Dendritic cell treated with granulocyte-macrophage colony-stimulating factor and Interleukin-4, amounts not matched to agents 40 ng/mL and 50 ng/mL, for 4 days (primary cell): ENCODE data around the gene NINL.
A peak's percentile ranks its signal among the peaks of the same experiment; 100 is the strongest.
"Not testable (repeated sequence)": the region's sequence is repeated elsewhere in the genome, so short reads cannot be mapped to it uniquely, and the experiment has no call there.

ENCODE experiments used
- H3K27ac Mint-ChIP-seq: one replicate; pipeline ENCODE4 v1.8.0; 2022; ENCODE audit warnings: mild to moderate bottlenecking, mixed read lengths
- H3K27me3 Mint-ChIP-seq: one replicate; pipeline ENCODE4 v1.8.0; 2022; ENCODE audit warnings: mild to moderate bottlenecking, mixed read lengths
- H3K36me3 Mint-ChIP-seq: one replicate; pipeline ENCODE4 v1.8.0; 2022; ENCODE audit warnings: low read depth, mixed read lengths
- H3K4me1 Mint-ChIP-seq: one replicate; pipeline ENCODE4 v1.8.0; 2022; ENCODE audit warnings: low read depth, mixed read lengths
- H3K4me3 Mint-ChIP-seq: one replicate; pipeline ENCODE4 v1.8.0; 2022; ENCODE audit warnings: mild to moderate bottlenecking, moderate library complexity, mixed read lengths
- H3K9me3 Mint-ChIP-seq: one replicate; pipeline ENCODE4 v1.8.0; 2022; ENCODE audit warnings: mixed read lengths
- intact Hi-C: fragments of 100-400 bp; cut with micrococcal nuclease; formaldehyde crosslinking; loops from one replicate; pipeline ENCODE4 v1.15.0; 2022

NINL gene

DNA sequence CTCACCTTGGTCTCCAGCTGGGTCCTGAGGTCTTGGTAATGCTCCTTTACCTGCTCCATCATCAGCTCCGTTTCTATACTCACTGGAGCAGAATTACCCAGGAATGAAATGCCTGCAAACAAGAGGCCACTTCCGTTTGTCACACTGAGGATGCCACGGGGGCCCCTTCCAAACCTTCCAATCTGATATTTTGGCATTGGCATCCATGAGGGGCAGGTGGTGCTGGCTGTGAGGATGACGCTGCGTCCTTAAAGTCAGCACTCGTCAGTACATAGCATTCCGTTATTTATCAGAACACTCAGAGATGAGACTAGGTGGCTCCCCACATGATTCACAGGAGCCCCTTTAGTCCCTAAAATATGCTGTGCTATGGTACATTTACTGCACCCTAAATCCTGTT, 105.2 kb downstream of the NINL start:
- H3K36me3 Mint-ChIP-seq = no peaks in the 10 kb centered on the region
- H3K9me3 Mint-ChIP-seq = no peaks in the 10 kb centered on the region
- no peak overlapping the region for H3K4me3 Mint-ChIP-seq
- H3K27me3 Mint-ChIP-seq = peaks cover 13% of the 10 kb centered on the region
- peaks cover 19% of the 10 kb centered on the region for H3K4me1 Mint-ChIP-seq
- no peak overlapping the region for H3K27ac Mint-ChIP-seq
- intact Hi-C loops = no loop called here

DNA sequence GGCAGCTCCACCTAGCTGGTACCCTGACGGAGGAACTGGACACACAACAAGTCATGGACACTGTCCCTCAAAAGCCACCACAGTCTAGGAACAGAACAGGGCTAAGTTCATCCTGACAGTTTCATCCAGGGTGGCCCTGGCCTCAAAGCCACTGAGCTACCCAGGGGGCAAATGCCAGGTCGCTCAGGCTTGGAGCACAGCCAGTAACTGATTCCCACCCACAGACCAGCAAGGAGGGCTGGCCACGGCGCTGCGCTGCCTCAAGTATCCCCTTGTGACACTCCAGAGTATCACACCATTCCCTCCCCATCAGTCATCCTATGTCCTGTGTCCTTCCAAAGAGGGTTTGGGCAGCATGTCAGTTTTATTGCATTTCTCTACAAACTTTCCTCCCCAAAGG, 105.7 kb downstream of the NINL start:
- H3K36me3 Mint-ChIP-seq = no peaks in the 10 kb centered on the region
- intact Hi-C loops = no loop called here
- peaks cover 14% of the 10 kb centered on the region for H3K4me1 Mint-ChIP-seq
- H3K27ac Mint-ChIP-seq = no peak overlapping the region
- peaks cover 10% of the 10 kb centered on the region for H3K27me3 Mint-ChIP-seq
- H3K9me3 Mint-ChIP-seq = no peaks in the 10 kb centered on the region
- no peak overlapping the region for H3K4me3 Mint-ChIP-seq

DNA sequence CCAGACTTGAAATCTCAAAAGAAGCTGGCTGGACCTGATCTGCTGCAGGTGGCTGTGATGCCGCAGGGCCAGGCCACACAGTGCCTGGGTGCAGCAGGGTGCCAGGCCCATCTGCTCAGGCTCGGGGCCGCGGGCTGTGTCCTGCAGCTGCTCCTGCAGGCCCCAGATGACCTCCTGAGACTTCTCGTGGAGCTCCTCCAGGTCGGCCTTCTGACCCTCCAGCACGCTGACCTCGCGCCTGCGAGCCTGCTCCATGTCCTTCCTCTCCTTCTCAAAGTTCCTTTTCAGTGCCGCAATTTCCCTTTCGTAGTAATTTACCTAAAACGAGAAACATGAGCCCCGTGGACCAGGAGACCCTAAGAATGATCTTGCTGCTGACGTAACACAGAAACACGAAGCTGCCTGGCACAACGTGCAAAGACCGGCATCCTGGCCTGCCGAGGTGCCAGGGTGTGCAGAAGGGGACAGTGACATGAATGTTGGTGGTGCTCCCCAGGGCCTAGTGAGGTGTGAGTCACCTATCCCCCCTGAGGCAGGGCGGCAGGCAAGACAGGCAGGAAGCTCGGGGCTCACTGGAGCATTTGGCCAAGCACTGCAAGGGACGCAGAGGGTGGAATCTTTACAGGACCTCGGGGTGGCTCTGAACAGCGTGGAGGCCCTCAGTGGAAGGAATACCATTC, 106.3 kb downstream of the NINL start:
- Mint-ChIP-seq H3K4me3 (no peak overlapping the region), H3K36me3 (no peaks in the 10 kb centered on the region), H3K9me3 (no peaks in the 10 kb centered on the region), H3K27ac (no peak overlapping the region), H3K27me3 (peaks cover 4% of the 10 kb centered on the region), H3K4me1 (peaks cover 10% of the 10 kb centered on the region)
- intact Hi-C loops = no loop called here

DNA sequence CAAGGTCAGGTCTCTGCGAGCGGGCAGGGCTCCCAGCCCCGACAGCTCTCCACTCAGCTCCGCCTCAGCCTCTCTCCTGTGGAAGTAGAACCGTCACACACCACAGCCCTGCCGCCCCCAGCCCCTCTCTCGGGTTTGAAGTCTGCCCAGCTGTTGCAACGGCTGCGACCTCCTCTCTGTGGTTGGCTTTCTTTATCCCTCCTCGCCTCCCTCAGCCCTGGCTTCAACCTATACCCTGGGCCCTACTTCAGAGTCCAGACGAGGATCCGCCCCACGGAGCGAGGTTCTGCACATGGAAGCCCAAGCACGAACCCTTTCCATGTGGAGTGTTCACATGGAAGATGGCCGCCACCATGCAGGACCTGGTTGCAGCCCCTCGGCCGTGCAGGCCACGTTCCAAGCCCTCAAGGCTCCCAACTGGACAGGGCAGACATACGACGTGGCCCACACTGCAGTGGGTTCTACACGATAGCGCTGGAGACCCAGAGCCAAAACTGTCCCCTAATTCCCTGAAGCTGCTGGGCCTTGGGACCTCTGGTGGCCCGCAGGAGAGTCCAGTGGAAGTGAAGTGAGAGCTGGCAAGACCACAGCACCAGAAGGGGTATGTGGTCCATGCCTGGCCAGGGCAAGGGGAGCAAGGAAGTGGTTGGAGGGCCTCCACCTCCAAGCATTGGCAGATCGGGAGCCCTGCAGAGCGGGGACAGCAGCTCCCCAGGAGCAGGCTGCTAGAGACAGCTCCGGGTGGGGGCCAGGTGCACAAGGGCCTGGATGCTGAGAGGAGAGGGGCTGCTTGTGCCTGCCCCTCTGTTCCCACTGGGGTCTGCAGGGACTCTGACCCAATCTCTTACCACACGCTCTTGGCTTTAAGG, 108.1 kb downstream of the NINL start:
- no peaks in the 10 kb centered on the region for H3K27me3 Mint-ChIP-seq
- no peaks in the 10 kb centered on the region for H3K9me3 Mint-ChIP-seq

DNA sequence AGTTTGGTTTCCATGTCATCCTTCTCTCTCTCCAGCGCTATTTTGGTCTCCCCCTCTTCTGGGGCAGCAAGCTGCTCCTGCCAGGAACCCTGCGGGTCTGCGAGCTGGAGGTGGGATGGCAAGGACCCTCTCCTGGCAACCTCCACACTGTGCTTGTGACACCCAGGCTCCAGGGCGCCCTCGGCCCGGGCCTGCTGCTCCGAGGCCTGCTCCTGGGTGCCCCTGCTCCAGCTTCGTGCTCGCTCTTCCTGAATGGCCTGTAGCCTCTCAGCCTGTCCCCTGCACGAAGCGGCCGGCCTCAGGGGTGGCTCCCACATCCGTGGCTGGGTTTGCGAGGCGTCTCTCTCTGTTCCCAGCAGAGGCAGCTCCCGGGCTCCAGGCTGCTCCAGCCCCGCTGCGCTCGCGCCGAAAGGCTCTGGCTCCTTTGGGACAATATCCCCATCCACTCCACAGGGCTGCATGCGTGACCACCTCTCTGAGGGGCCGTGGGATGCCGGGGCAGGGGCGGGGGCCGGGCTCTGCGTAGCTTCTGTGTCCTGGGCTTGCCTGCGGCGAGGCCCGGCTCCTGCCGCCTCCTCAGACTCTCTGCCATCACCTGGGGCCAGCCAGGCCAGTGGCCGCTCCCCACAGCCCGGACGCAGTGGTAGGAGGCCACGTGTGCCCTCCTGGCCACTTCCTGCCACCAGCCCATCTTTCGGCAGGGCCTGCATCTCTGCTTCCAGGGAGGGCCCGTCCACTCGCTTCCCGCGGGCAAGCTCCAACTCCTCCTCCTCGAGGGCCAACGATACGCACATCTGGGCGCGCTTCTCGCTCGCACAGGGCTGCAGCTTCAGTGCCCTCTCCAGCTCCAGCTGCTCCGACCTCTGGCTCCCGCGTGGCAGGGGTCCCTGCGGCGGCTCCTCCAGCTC, 109.0 kb downstream of the NINL start:
- H3K27ac Mint-ChIP-seq = peak overlapping the region; percentile 34

More for the DNA sequence above, 108.1 kb downstream of the NINL start:
- Mint-ChIP-seq H3K4me3 (no peak overlapping the region), H3K4me1 (no peaks in the 10 kb centered on the region), H3K36me3 (no peaks in the 10 kb centered on the region), H3K27ac (peak overlapping the region; percentile 34)
- intact Hi-C loops = no loop called here

DNA sequence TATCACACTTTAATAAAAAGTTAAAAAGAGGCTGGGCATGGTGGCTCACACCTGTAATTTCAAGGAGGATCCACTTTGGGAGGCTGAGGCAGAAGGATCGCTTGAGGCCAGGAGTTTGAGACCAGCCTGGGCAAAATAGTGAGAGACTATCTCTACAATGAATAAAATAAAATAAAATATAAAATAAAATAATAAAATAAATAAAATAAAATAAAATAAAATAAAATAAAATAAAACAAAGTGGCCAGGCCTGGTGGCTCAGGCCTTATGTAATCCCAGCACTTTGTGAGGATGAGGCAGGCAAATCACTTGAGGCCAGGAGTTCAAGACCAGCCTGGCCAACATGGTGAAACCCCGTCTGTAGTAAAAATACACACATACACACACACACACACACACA, 112.0 kb downstream of the NINL start:
- H3K27ac Mint-ChIP-seq, H3K9me3 Mint-ChIP-seq, H3K4me1 Mint-ChIP-seq, H3K4me3 Mint-ChIP-seq, intact Hi-C loops, H3K27me3 Mint-ChIP-seq, H3K36me3 Mint-ChIP-seq: not testable (repeated sequence)

More for the DNA sequence above, 109.0 kb downstream of the NINL start:
- H3K9me3 Mint-ChIP-seq = no peaks in the 10 kb centered on the region
- no peaks in the 10 kb centered on the region for H3K4me1 Mint-ChIP-seq
- H3K4me3 Mint-ChIP-seq = no peak overlapping the region
- intact Hi-C loops = no loop called here
- H3K36me3 Mint-ChIP-seq = no peaks in the 10 kb centered on the region
- H3K27me3 Mint-ChIP-seq = no peaks in the 10 kb centered on the region

DNA sequence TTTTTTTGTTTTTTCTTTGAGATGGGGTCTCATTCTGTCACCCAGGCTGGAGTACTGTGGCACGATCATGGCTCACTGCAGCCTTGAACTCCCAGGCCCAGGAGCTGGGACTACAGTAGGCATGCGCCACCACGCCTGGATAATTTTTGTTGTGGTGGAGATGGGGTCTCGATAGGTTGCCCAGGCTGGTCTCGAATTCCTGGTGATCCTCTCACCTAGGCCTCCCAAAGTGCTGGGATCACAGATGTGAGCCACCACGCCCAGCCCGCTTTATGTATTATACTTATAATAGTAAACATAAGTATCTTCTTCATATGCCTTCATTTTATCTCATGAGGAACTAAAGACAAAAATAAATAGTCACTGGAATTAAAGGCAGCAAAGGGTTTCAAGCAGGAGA, 114.3 kb downstream of the NINL start:
- no peaks in the 10 kb centered on the region for H3K9me3 Mint-ChIP-seq
- intact Hi-C loops = no loop called here
- no peaks in the 10 kb centered on the region for H3K4me1 Mint-ChIP-seq
- no peak overlapping the region for H3K4me3 Mint-ChIP-seq
- H3K27me3 Mint-ChIP-seq = peaks cover 3% of the 10 kb centered on the region
- no peak overlapping the region for H3K27ac Mint-ChIP-seq
- H3K36me3 Mint-ChIP-seq = no peaks in the 10 kb centered on the region

DNA sequence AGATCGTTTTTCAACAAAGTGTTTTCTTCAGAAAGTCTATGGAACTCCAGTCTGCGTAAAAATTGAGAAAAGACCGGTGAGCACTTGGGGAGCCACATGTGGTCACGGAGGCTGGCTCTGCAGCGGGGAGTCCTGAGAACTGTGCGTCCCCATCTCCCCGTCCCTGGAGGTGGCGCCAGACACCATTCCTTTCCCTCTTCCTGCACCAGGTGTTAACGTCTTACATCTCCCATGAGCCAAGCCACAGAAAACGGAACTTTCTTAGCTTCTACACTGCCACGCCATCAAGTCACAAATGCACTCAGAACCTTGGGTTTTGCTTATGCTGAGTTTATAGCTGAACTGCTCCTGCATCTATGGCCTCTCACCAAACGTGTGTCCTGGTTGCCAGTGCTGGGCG, 115.3 kb downstream of the NINL start:
- Mint-ChIP-seq H3K9me3 (no peaks in the 10 kb centered on the region), H3K27me3 (peaks cover 3% of the 10 kb centered on the region), H3K4me3 (no peak overlapping the region), H3K27ac (no peak overlapping the region), H3K36me3 (no peaks in the 10 kb centered on the region), H3K4me1 (peaks cover 6% of the 10 kb centered on the region)
- intact Hi-C loops = no loop called here

DNA sequence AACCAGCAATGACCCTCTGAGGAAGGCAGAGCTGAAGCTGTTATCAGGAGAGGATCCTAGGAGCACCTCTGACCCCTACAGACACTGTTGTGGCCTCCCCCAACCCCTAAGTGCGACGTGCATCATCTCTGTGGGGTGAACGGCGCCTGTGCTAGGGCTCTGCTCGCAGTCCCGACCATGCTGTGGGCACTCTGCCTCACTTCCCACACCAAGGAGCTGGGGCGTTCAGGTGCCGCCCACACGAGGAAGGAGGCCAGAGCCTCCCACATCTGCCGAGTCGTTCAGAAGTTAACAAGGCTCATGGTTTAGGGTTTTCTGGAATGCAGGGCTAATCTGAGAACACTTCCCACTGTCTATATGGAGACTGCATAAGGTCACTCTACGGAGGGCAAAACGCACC, 115.8 kb downstream of the NINL start:
- H3K4me1 Mint-ChIP-seq = peaks cover 10% of the 10 kb centered on the region
- no peak overlapping the region for H3K4me3 Mint-ChIP-seq
- no peak overlapping the region for H3K27ac Mint-ChIP-seq
- H3K27me3 Mint-ChIP-seq = peaks cover 3% of the 10 kb centered on the region
- intact Hi-C loops = loop anchor here (10.0 kb wide), 1 partner anchor 155 kb away; no protein-coding TSS in a partner anchor
- no peaks in the 10 kb centered on the region for H3K36me3 Mint-ChIP-seq
- H3K9me3 Mint-ChIP-seq = no peaks in the 10 kb centered on the region

DNA sequence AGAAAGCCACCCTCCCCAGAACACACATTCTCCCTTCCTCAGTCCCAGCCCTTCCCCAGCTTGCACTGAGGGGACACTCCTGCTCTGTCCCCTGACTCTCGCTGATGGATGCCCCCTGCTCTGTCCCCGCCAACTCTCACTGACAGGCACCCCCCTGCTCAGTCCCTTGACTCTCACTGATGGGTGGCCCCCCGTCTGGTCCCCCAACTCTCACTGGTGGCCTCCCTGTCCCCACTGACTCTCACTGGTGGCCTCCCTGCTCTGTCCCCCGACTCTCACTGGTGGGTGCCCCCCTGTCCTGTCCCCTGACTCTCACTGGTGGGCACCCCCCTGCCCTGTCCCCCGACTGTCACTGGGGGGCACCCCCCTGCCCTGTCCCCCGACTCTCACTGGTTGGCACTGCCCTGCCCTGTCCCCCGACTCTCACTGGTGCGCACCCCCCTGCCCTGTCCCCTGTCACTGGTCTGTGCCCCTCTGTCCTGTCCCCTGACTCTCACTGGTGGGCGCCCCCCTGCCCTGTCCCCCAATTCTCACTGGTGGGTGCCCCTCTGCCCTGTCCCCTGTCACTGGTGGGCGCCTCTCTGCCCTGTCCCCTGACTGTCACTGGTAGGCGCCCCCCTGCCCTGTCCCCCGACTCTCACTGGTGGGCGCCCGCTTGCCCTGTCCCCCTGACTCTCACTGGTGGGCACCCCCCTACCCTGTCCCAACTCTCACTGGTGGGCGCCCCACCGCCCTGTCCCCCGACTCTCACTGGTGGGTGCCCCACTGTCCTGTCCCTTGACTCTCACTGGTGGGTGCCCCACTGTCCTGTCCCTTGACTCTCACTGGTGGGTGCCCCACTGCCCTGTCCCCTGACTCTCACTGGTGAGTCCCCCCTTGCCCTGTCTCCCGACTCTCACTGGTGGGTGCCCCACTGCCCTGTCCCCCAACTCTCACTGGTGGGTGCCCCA, 116.9 kb downstream of the NINL start:
- Mint-ChIP-seq H3K36me3 (no peaks in the 10 kb centered on the region), H3K27ac (peak overlapping the region; percentile 62), H3K9me3 (no peaks in the 10 kb centered on the region), H3K27me3 (peaks cover 3% of the 10 kb centered on the region), H3K4me1 (peaks cover 17% of the 10 kb centered on the region), H3K4me3 (no peak overlapping the region)
- intact Hi-C loops = loop anchor here (10.0 kb wide), 1 partner anchor 154 kb away; no protein-coding TSS in a partner anchor

DNA sequence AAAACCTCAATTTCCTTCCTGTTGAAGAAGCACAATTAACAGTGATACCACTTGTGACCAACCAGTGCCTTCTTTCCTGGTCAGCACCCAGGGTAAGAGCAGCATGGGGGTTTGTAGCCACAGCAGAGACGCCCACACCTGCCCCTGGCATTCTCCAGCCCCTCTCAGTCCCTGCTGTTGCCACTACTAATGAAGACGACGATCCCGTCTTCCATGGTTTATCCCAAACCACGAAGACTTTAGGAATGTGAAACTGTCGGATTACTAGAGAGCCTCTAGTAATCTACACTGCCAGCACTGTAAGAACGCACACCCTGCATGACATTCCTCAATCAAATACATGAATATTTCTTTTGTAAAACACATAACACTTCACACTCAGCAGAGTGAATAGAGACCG, 117.9 kb downstream of the NINL start:
- Mint-ChIP-seq H3K9me3 (no peaks in the 10 kb centered on the region), H3K4me1 (peaks cover 27% of the 10 kb centered on the region), H3K4me3 (no peak overlapping the region), H3K27ac (no peak overlapping the region), H3K36me3 (no peaks in the 10 kb centered on the region), H3K27me3 (peaks cover 3% of the 10 kb centered on the region)
- intact Hi-C loops = loop anchor here (10.0 kb wide), 1 partner anchor 153 kb away; no protein-coding TSS in a partner anchor

DNA sequence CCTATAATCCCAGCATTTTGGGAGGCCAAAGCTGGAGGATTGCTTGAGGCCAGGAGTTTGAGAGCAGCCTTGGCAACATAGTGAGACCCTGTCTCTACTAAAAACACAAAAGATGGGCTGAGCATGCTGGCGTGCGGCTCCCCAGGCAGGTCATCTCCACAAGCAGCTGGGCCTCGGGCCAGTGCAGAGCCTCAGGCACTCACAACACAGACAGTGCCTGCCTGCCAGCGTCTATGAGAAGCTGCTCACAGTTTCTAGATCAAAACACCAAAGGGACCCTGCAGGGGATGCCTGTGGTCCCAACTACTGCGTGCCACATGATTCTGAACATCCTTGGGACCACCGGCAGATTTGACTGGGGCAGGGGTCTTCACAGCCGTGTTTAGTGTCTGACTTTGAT, 118.5 kb downstream of the NINL start:
- H3K27me3 Mint-ChIP-seq = peaks cover 3% of the 10 kb centered on the region
- no peak overlapping the region for H3K27ac Mint-ChIP-seq
- H3K4me3 Mint-ChIP-seq = no peak overlapping the region
- H3K4me1 Mint-ChIP-seq = peaks cover 33% of the 10 kb centered on the region
- no peaks in the 10 kb centered on the region for H3K9me3 Mint-ChIP-seq
- intact Hi-C loops = loop anchor here (10.0 kb wide), 1 partner anchor 152 kb away; no protein-coding TSS in a partner anchor
- H3K36me3 Mint-ChIP-seq = no peaks in the 10 kb centered on the region
